Activated CD8-positive, alpha-beta T cell treated with anti-CD3 and anti-CD28 coated beads for 36 hours (primary cell): ENCODE data around the gene RNF111. TPM values are rescaled to one million over a fixed set of nuclear protein-coding genes. Genes with fewer than 3 reads are reported as not detected.
A peak's percentile ranks its signal among the peaks of the same experiment; 100 is the strongest.

Experiments
- ATAC-seq: fragments of 200-7000 bp; cut with Tn5 transposase; one replicate; pipeline ENCODE4 v1.10.0; 2021; ENCODE audit warnings: mild to moderate bottlenecking, moderate library complexity
- CTCF ChIA-PET: fragments of 350-600 bp; sonication (Branson Sonifier 250); formaldehyde crosslinking; loops from one replicate; lab custom pipeline; 2021; ENCODE audit warnings: antibody characterized with exemption; lab: Charles Lee
- POLR2A ChIA-PET: fragments of 350-600 bp; sonication (Branson Sonifier 250); formaldehyde crosslinking; loops from one replicate; lab custom pipeline; 2021; ENCODE audit warnings: antibody characterized with exemption; lab: Charles Lee
- DNase-seq: peaks from one replicate; pipeline ENCODE4 v3.0.0-alpha.2; 2020
- H3K27ac Mint-ChIP-seq: one replicate; pipeline ENCODE4 v1.8.0; 2021; ENCODE audit warnings: mild to moderate bottlenecking, mixed read lengths
- H3K27me3 Mint-ChIP-seq: one replicate; pipeline ENCODE4 v1.8.0; 2021; ENCODE audit warnings: mixed read lengths
- H3K36me3 Mint-ChIP-seq: one replicate; pipeline ENCODE4 v1.8.0; 2021; ENCODE audit warnings: low read depth, mixed read lengths
- H3K4me1 Mint-ChIP-seq: one replicate; pipeline ENCODE4 v1.8.0; 2021; ENCODE audit warnings: low read depth, mixed read lengths
- H3K4me3 Mint-ChIP-seq: one replicate; pipeline ENCODE4 v1.8.0; 2021; ENCODE audit warnings: mild to moderate bottlenecking, moderate library complexity, mixed read lengths
- H3K9me3 Mint-ChIP-seq: one replicate; pipeline ENCODE4 v1.8.0; 2021; ENCODE audit warnings: mixed read lengths
- CTCF ChIP-seq: fragments of 200-600 bp; IDR thresholded peaks from one replicate; pipeline ENCODE4 v1.8.0; 2022; ENCODE audit warnings: antibody characterized with exemption, mild to moderate bottlenecking
- intact Hi-C: fragments of 100-400 bp; cut with micrococcal nuclease; formaldehyde crosslinking; loops from one replicate; pipeline ENCODE4 v1.10.0; 2022
- total RNA-seq, 2 experiments: library from RNA; stranded (reverse); gene quantifications; one replicate each; pipeline ENCODE4 v1.2.3, GENCODE V29; 2021

The RNF111 gene
- total RNA-seq, 2 experiments from 2014 or later = 28.5 to 30.5 TPM

GRCh38 chr15:59060348-59060747, 72.9 kb downstream of the RNF111 start:
- H3K27ac Mint-ChIP-seq = no peak overlapping the region
- no peaks in the 10 kb centered on the region for H3K27me3 Mint-ChIP-seq
- H3K4me3 Mint-ChIP-seq = no peak overlapping the region
- no peak for TF ChIP-seq CTCF
- ChIA-PET POLR2A (no interaction called here), CTCF (interaction anchor here (1.2 to 1.4 kb wide), 2 partner anchors 17 to 80 kb away, joined by 3 read pairs; no protein-coding TSS in a partner anchor)
- H3K36me3 Mint-ChIP-seq = peaks cover 31% of the 10 kb centered on the region
- H3K9me3 Mint-ChIP-seq = no peaks in the 10 kb centered on the region
- DNase-seq (no peak), ATAC-seq (no peak)
- H3K4me1 Mint-ChIP-seq = peaks cover 9% of the 10 kb centered on the region
- intact Hi-C loops = no loop called here

GRCh38 chr15:59063042-59063441, 75.6 kb downstream of the RNF111 start:
- Mint-ChIP-seq H3K36me3 (peaks cover 37% of the 10 kb centered on the region), H3K4me3 (no peak overlapping the region), H3K4me1 (peaks cover 11% of the 10 kb centered on the region), H3K27ac (peak overlapping the region; percentile 20), H3K27me3 (no peaks in the 10 kb centered on the region), H3K9me3 (no peaks in the 10 kb centered on the region)
- ChIA-PET POLR2A (no interaction called here), CTCF (no interaction called here)
- intact Hi-C loops = no loop called here
- TF ChIP-seq CTCF = no peak
- DNase-seq = no peak
- ATAC-seq = no peak

GRCh38 chr15:59069430-59069829, 82.0 kb downstream of the RNF111 start:
- TF ChIP-seq CTCF = no peak
- no peaks in the 10 kb centered on the region for H3K27me3 Mint-ChIP-seq
- H3K4me1 Mint-ChIP-seq = peaks cover 14% of the 10 kb centered on the region
- CTCF ChIA-PET = interaction anchor here (1.4 to 2.0 kb wide), 2 partner anchors 8 to 78 kb away, joined by 5 read pairs; no protein-coding TSS in a partner anchor
- POLR2A ChIA-PET = no interaction called here
- H3K36me3 Mint-ChIP-seq = peaks cover 43% of the 10 kb centered on the region
- intact Hi-C loops = no loop called here
- DNase-seq = no peak
- ATAC-seq = no peak
- no peak overlapping the region for H3K4me3 Mint-ChIP-seq
- no peaks in the 10 kb centered on the region for H3K9me3 Mint-ChIP-seq
- no peak overlapping the region for H3K27ac Mint-ChIP-seq

- peaks cover 16% of the 10 kb centered on the region for H3K4me1 Mint-ChIP-seq
- ATAC-seq (peak; percentile 74), DNase-seq (no peak)
- TF ChIP-seq CTCF = no peak
- H3K9me3 Mint-ChIP-seq = no peaks in the 10 kb centered on the region
- CTCF ChIA-PET = interaction anchor here (1.3 to 1.4 kb wide), 2 partner anchors 22 to 64 kb away, joined by 3 to 5 read pairs; no protein-coding TSS in a partner anchor
- H3K4me3 Mint-ChIP-seq = no peak overlapping the region
- peak overlapping the region; percentile 65 for H3K27ac Mint-ChIP-seq
- peaks cover 35% of the 10 kb centered on the region for H3K36me3 Mint-ChIP-seq
- POLR2A ChIA-PET = no interaction called here
- H3K27me3 Mint-ChIP-seq = no peaks in the 10 kb centered on the region
- intact Hi-C loops = no loop called here
These were observed 87.1 kb downstream of the RNF111 start for GRCh38 chr15:59074607-59075006.

GRCh38 chr15:59087731-59088130, 100.3 kb downstream of the RNF111 start:
- CTCF ChIA-PET = interaction anchor here (1.0 kb wide), 1 partner anchor 50 kb away, joined by 3 read pairs; no protein-coding TSS in a partner anchor
- no peak for TF ChIP-seq CTCF
- no peaks in the 10 kb centered on the region for H3K27me3 Mint-ChIP-seq
- H3K4me1 Mint-ChIP-seq = no peaks in the 10 kb centered on the region
- no peak for ATAC-seq
- no peak overlapping the region for H3K4me3 Mint-ChIP-seq
- peaks cover 22% of the 10 kb centered on the region for H3K36me3 Mint-ChIP-seq
- DNase-seq = no peak
- POLR2A ChIA-PET = interaction anchor here (1.5 kb wide), 1 partner anchor 12 kb away, joined by 3 read pairs; no protein-coding TSS in a partner anchor
- no peaks in the 10 kb centered on the region for H3K9me3 Mint-ChIP-seq
- H3K27ac Mint-ChIP-seq = no peak overlapping the region
- intact Hi-C loops = no loop called here
